T-cell (primary cell): Measurements from ENCODE around the gene VASH2. TPM values are rescaled to one million over a fixed set of nuclear protein-coding genes. Genes with fewer than 3 reads are reported as not detected.
A peak's percentile ranks its signal among the peaks of the same experiment; 100 is the strongest.
"Not testable (repeated sequence)": the region's sequence is repeated elsewhere in the genome, so short reads cannot be mapped to it uniquely, and the experiment has no call there.

Experiments
- ATAC-seq, 4 experiments: fragments of 200-7000 bp in 3 of 4; fragments of 150-1000 bp in 1 of 4; cut with Tn5 transposase; replicated peaks in 1 of 4; 1 replicate in 3 of 4; 2 replicates in 1 of 4; pipeline ENCODE4 v1.10.0; 2021; ENCODE audit warnings: moderate library complexity in 3 of 4, mild to moderate bottlenecking in 2 of 4, moderate number of reproducible peaks in 1 of 4
- CTCF ChIA-PET, 2 donors: fragments of 300-600 bp; sonication (Branson Sonifier 250); formaldehyde crosslinking; loops; one replicate each; lab custom pipeline; 2022; ENCODE audit warnings: antibody characterized with exemption in 2 of 2; lab: Charles Lee
- POLR2A ChIA-PET, 2 donors: fragments of 300-600 bp; sonication (Branson Sonifier 250); formaldehyde crosslinking; loops; one replicate each; lab custom pipeline; 2022; ENCODE audit warnings: antibody characterized with exemption in 2 of 2; lab: Charles Lee
- DNase-seq, 35 experiments: peaks; one replicate each; pipeline versions ENCODE4 v3.0.0 to v3.0.0-alpha.2; 2013 to 2023
- H3K27ac ChIP-seq: one replicate; pipeline ENCODE4 v1.5.1; 2013; ENCODE audit warnings: low read length
- H3K27me3 ChIP-seq, 2 experiments: replicated peaks in 1 of 2; 1 replicate in 1 of 2; 2 replicates in 1 of 2; pipeline versions ENCODE4 v1.6.1 to v1.7.0; 2013; ENCODE audit warnings: low read length in 1 of 2, mixed read lengths in 1 of 2; ENCODE audit not compliant: control insufficient read depth in 2 of 2, insufficient read depth in 2 of 2; ENCODE audit errors: extremely low read depth in 1 of 2
- H3K36me3 ChIP-seq, 2 donors: 1 replicate in 1 of 2; 2 replicates in 1 of 2; pipeline versions ENCODE4 v1.6.1 to v1.7.0; 2013; ENCODE audit warnings: low read length in 1 of 2; ENCODE audit not compliant: control insufficient read depth in 2 of 2, insufficient read depth in 1 of 2; ENCODE audit errors: extremely low read depth in 1 of 2
- H3K4me1 ChIP-seq, 2 experiments: 1 replicate in 1 of 2; 2 replicates in 1 of 2; pipeline versions ENCODE4 v1.6.1 to v1.7.0; 2013; ENCODE audit warnings: low read length in 2 of 2, mixed read lengths in 1 of 2; ENCODE audit not compliant: insufficient read depth in 2 of 2, control insufficient read depth in 1 of 2; ENCODE audit errors: extremely low read depth in 1 of 2
- H3K4me3 ChIP-seq, 2 donors: 1 replicate in 1 of 2; 2 replicates in 1 of 2; pipeline versions ENCODE4 v1.5.1 to v1.7.0; 2013; ENCODE audit warnings: mild to moderate bottlenecking in 2 of 2, low read length in 1 of 2, moderate library complexity in 1 of 2; ENCODE audit not compliant: control insufficient read depth in 1 of 2; ENCODE audit errors: extremely low read depth in 1 of 2
- H3K9me3 ChIP-seq: 2 replicates; pipeline ENCODE4 v1.7.0; 2013
- H3K27ac Mint-ChIP-seq, 2 donors: one replicate each; pipeline ENCODE4 v1.8.0; 2020 to 2021; ENCODE audit warnings: mild to moderate bottlenecking in 2 of 2, mixed read lengths in 2 of 2
- H3K27me3 Mint-ChIP-seq, 2 donors: one replicate each; pipeline ENCODE4 v1.8.0; 2021 to 2022; ENCODE audit warnings: mixed read lengths in 2 of 2
- H3K36me3 Mint-ChIP-seq: one replicate; pipeline ENCODE4 v1.8.0; 2021; ENCODE audit warnings: mixed read lengths
- H3K4me1 Mint-ChIP-seq, 3 donors: one replicate each; pipeline ENCODE4 v1.8.0; 2020 to 2022; ENCODE audit warnings: mixed read lengths in 3 of 3, mild to moderate bottlenecking in 1 of 3
- H3K4me3 Mint-ChIP-seq, 3 donors: one replicate each; pipeline ENCODE4 v1.8.0; 2020 to 2022; ENCODE audit warnings: mild to moderate bottlenecking in 3 of 3, mixed read lengths in 3 of 3, moderate library complexity in 3 of 3
- H3K9me3 Mint-ChIP-seq, 3 donors: one replicate each; pipeline ENCODE4 v1.8.0; 2020 to 2022; ENCODE audit warnings: mixed read lengths in 3 of 3
- WGBS: methylation state at CpG from one replicate; pipeline ENCODE4 v1.1.5; 2013; ENCODE audit warnings: missing lambda C conversion rate; ENCODE audit not compliant: insufficient coverage; 5-methylcytosine and 5-hydroxymethylcytosine counted together
- total RNA-seq, 35 experiments: library from RNA in 6 of 35; stranded (reverse) in 6 of 35; fragments of 120-200 nt in 1 of 35; gene quantifications; one replicate each; pipeline versions ENCODE4 v1.2.1 to v1.2.4 and lab custom pipeline; 2013 to 2026

The VASH2 gene
- total RNA-seq, 5 donors from 2014 or later (not counting 1 experiment from before 2014, with no cell fraction given), result 0.47 to 0.85 (median 0.53) TPM; not detected in 1

DNA sequence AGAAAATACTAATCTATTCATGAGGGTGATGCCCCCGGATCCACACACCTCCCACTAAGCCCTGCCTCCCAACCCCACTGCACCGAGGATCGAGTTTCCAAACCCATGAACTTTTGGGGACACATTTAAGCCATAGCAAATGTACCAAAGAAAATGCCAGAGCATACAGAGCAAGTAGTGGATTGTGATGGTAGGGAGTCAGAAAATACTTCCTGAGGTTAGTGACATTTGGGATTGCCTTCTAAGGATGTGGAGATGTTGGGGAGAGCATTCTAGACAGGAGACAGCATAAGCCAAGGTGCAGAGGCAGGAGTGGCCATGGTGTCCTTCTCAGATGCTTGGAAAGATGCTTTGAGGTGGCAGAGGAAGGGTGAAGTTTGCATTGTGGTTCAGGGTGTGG lies 33.1 kb downstream of the VASH2 start:
- ATAC-seq (no peak), DNase-seq (no peak)
- H3K4me1 Mint-ChIP-seq, result peaks cover 0 to 19% (median 7%) of the 10 kb centered on the region in 3 donors
- no peak overlapping the region for H3K27ac Mint-ChIP-seq
- ChIA-PET CTCF (no interaction called here), POLR2A (no interaction called here)
- Histone ChIP-seq H3K4me3 (no peak overlapping the region), H3K27ac (no peak overlapping the region), H3K27me3 (peaks cover 0 to 12% of the 10 kb centered on the region in 2 experiments), H3K36me3 (no peaks in the 10 kb centered on the region), H3K9me3 (no peaks in the 10 kb centered on the region), H3K4me1 (peaks cover 0 to 19% of the 10 kb centered on the region in 2 experiments)
- H3K4me3 Mint-ChIP-seq, result no peak overlapping the region
- no peaks in the 10 kb centered on the region for H3K27me3 Mint-ChIP-seq
- WGBS, result 80% methylated on average over 1 of the region's 3 CpGs
- H3K36me3 Mint-ChIP-seq, result no peaks in the 10 kb centered on the region
- H3K9me3 Mint-ChIP-seq, result no peaks in the 10 kb centered on the region

DNA sequence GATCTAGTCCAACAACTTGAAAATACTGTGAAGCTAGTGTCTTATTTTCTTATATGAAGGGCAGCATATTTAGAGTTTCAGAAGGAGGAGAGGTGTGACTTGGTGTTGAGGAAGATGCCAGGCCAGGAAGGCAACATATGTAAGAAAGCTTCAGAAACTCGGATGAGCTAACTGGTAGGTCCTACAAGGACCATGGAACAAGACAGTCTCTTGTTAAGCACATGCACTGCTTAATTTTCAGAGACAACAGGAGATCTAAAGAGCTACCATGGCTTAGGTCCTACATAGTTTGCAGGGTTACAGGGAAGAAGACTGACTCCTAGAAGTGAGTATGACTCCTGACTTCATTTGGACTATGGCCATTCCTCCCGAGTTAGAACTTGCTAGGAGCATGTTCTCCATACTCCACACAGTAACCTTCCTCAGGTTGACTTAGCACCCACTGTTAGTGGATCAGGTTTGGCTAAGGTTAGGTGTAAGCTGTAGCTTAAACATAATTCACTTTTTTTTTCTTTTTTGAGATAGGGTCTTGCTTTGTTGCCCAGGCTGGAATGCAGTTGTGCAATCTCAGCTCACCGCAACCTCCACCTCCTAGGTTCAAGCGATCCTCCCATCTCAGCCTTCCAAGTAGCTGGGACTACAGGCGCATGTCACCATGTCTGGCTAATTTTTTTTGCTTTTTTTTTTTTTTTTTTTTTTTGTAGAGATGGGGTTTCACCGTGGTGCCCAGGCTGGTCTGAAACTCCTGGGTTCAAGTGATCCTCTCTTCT lies 34.4 kb downstream of the VASH2 start:
- peaks cover 0 to 4% of the 10 kb centered on the region in 2 donors for H3K36me3 ChIP-seq
- WGBS, result 100% methylated on average over 1 of the region's 6 CpGs
- DNase-seq (no peak), ATAC-seq (no peak)
- no peaks in the 10 kb centered on the region for H3K9me3 Mint-ChIP-seq
- CTCF ChIA-PET, result interaction anchor here (0.6 to 0.7 kb wide), 2 partner anchors 279 to 799 kb away, joined by 6 read pairs; no protein-coding TSS in a partner anchor
- H3K36me3 Mint-ChIP-seq, result no peaks in the 10 kb centered on the region
- H3K27me3 ChIP-seq, result peaks cover 0 to 3% of the 10 kb centered on the region in 2 experiments
- no peak overlapping the region for H3K4me3 Mint-ChIP-seq
- H3K27me3 Mint-ChIP-seq, result no peaks in the 10 kb centered on the region
- peaks cover under 1 to 13% (median 9%) of the 10 kb centered on the region in 3 donors for H3K4me1 Mint-ChIP-seq
- H3K4me3 ChIP-seq, result no peak overlapping the region
- H3K27ac ChIP-seq, result no peak overlapping the region
- peaks cover 0 to 9% of the 10 kb centered on the region in 2 experiments for H3K4me1 ChIP-seq
- no peaks in the 10 kb centered on the region for H3K9me3 ChIP-seq
- H3K27ac Mint-ChIP-seq, result no peak overlapping the region
- POLR2A ChIA-PET, result interaction anchor here in 1 of 2 donors (0.5 to 0.6 kb wide), 2 partner anchors 293 to 1856 kb away, joined by 3 to 4 read pairs; no protein-coding TSS in a partner anchor

DNA sequence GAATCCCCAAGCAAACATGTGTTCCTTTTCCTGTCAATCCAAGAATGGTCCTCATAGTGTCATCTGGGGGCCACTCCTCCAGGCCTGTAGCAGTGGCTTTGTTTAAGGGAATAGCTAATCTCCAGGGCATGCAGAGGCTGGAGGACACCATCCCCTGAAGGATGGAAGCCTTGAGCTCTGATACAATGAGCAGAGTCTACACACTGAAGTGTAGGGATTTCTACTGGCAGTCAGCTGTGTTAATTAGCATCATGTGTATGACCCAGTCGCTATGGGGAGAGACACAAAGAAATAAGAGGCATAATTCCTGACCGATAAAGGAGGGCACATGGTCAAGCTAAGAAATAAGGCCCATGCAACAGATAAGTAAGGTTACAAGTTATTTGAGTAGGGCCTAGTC lies 36.2 kb downstream of the VASH2 start:
- no peak overlapping the region for H3K27ac ChIP-seq
- Mint-ChIP-seq H3K36me3 (no peaks in the 10 kb centered on the region), H3K9me3 (no peaks in the 10 kb centered on the region), H3K27ac (no peak overlapping the region), H3K4me1 (peaks cover 5 to 11% (median 10%) of the 10 kb centered on the region in 3 donors), H3K4me3 (no peak overlapping the region), H3K27me3 (no peaks in the 10 kb centered on the region)
- 100% methylated on average over 1 of the region's 2 CpGs for WGBS
- peaks cover 0 to 8% of the 10 kb centered on the region in 2 donors for H3K36me3 ChIP-seq
- DNase-seq (no peak), ATAC-seq (no peak)
- ChIA-PET POLR2A (interaction anchor here in 1 of 2 donors (0.6 kb wide), 1 partner anchor 318 kb away, joined by 4 read pairs; no protein-coding TSS in a partner anchor), CTCF (no interaction called here)
- H3K4me3 ChIP-seq, result no peak overlapping the region
- peaks cover 0 to under 1% of the 10 kb centered on the region in 2 experiments for H3K4me1 ChIP-seq
- H3K9me3 ChIP-seq, result no peaks in the 10 kb centered on the region
- no peaks in the 10 kb centered on the region for H3K27me3 ChIP-seq

DNA sequence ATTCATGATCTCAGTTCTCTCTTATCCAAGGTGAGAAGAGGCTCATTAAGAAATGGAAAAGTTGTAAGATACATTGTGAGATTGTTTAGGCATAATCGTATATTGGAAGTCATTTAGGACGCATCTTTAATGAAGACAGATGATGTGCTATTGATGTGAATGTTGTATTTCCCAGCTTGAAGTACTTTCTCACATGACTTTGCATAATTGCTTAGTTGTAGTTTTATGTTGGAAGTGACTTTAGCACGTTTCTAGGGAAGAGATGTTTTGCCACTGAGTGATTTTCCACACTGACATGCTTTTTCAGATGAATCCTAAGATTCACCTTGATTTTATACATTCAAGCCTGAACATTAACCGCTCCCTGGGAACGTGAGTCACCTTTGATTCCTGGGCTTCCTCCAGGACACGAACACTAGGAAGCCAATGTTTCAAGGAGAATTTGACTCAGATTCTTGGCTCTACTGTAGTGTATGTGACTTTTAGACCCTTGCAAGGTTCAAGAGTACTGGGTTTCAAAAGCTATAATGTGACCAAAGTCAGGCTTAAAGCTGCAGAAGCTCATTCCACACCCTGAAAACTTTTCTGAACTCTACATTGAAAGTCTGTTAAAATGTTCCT lies 37.5 kb downstream of the VASH2 start:
- Mint-ChIP-seq H3K4me1 (peaks cover 5 to 7% (median 6%) of the 10 kb centered on the region in 3 donors), H3K27ac (no peak overlapping the region), H3K4me3 (no peak overlapping the region), H3K9me3 (no peaks in the 10 kb centered on the region), H3K27me3 (no peaks in the 10 kb centered on the region), H3K36me3 (peaks cover 6% of the 10 kb centered on the region)
- Histone ChIP-seq H3K27ac (no peak overlapping the region), H3K4me1 (no peaks in the 10 kb centered on the region), H3K36me3 (peaks cover 0 to 16% of the 10 kb centered on the region in 2 donors), H3K9me3 (no peaks in the 10 kb centered on the region), H3K4me3 (no peak overlapping the region), H3K27me3 (no peaks in the 10 kb centered on the region)
- WGBS, result 73% methylated on average over 3 of the region's 6 CpGs
- DNase-seq (no peak), ATAC-seq (no peak)
- CTCF ChIA-PET, result no interaction called here
- POLR2A ChIA-PET, result interaction anchor here in 1 of 2 donors (0.5 kb wide), 1 partner anchor 1664 kb away, joined by 3 read pairs; no protein-coding TSS in a partner anchor

DNA sequence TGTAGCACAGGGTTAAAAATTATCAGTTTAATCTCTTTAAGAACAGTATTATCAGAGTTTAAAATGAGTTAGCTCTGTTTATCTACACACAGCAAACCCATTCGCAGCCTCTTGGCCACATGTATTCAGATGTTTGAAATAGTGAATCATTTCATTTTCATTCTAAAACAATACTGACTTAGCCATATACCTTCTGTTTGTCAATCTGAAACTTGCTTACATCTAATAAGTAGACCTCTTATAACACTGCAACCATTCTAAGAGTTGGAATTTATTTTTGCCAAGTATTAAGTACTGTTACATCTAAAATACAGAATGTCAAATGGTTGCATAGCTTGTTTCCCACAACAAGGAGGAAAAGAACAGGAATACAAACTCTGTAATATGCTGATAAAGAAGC lies 39.9 kb downstream of the VASH2 start:
- ChIA-PET POLR2A (interaction anchor here in 1 of 2 donors (0.6 kb wide), 2 partner anchors 10 to 56 kb away, joined by 4 read pairs; no protein-coding TSS in a partner anchor), CTCF (interaction anchor here (0.6 kb wide), 3 partner anchors 221 to 1649 kb away, joined by 3 to 6 read pairs (median 3); no protein-coding TSS in a partner anchor)
- Mint-ChIP-seq H3K27me3 (no peaks in the 10 kb centered on the region), H3K4me3 (no peak overlapping the region), H3K36me3 (peaks cover 9% of the 10 kb centered on the region), H3K9me3 (no peaks in the 10 kb centered on the region), H3K4me1 (peaks cover 5 to 8% (median 6%) of the 10 kb centered on the region in 3 donors), H3K27ac (peak overlapping the region in 1 of 2 donors; percentile 71)
- no peaks in the 10 kb centered on the region for H3K9me3 ChIP-seq
- ATAC-seq, result no peak
- no CpG with 5 or more reads among the region's 1 CpG for WGBS
- H3K4me1 ChIP-seq, result no peaks in the 10 kb centered on the region
- DNase-seq, result no peak
- H3K27me3 ChIP-seq, result no peaks in the 10 kb centered on the region
- no peak overlapping the region for H3K27ac ChIP-seq
- H3K4me3 ChIP-seq, result no peak overlapping the region
- peaks cover 0 to 26% of the 10 kb centered on the region in 2 donors for H3K36me3 ChIP-seq

DNA sequence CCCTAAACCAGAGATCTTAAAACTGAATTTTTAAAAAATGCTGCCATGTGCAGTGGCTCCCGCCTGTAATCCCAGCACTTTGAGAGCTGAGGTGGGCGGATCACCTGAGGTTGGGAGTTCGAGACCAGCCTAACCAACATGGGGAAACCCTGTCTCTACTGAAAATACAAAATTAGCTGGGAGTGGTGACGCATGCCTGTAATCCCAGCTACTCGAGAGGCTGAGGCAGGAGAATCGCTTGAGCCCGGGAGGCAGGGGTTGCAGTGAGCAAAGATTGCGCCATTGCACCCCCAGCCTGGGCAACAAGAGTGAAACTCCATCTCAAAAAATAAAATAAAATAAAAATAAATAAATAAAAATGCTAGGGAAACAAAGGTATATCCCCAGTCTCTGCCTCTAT lies 43.6 kb downstream of the VASH2 start:
- 90% methylated on average over 3 of the region's 8 CpGs for WGBS
- H3K27ac Mint-ChIP-seq, H3K27me3 ChIP-seq, DNase-seq, H3K9me3 ChIP-seq, H3K27ac ChIP-seq, H3K9me3 Mint-ChIP-seq, POLR2A ChIA-PET, H3K4me3 ChIP-seq, H3K4me3 Mint-ChIP-seq, H3K4me1 ChIP-seq, H3K27me3 Mint-ChIP-seq, ATAC-seq: not testable (repeated sequence)
- peaks cover 6 to 13% (median 9%) of the 10 kb centered on the region in 3 donors for H3K4me1 Mint-ChIP-seq
- CTCF ChIA-PET, result interaction anchor here (0.6 to 1.9 kb wide), 8 partner anchors 9 to 517 kb away, joined by 4 to 16 read pairs (median 6); no protein-coding TSS in a partner anchor
- H3K36me3 Mint-ChIP-seq, result peaks cover 21% of the 10 kb centered on the region
- H3K36me3 ChIP-seq, result peaks cover 3 to 40% of the 10 kb centered on the region in 2 donors
